Activated CD4-positive, alpha-beta memory T cell treated with anti-CD3 and anti-CD28 coated beads, Interleukin-2, amount 10 ng/mL, durations not matched to agents 7 days and 5 days (primary cell): ENCODE data around the gene LAD1. TPM values are rescaled to one million over a fixed set of nuclear protein-coding genes. Genes with fewer than 3 reads are reported as not detected.

Source experiments
- CTCF ChIA-PET: fragments of 350-600 bp; sonication (Branson Sonifier 250); formaldehyde crosslinking; loops from one replicate; lab custom pipeline; 2021; ENCODE audit warnings: antibody characterized with exemption, inconsistent platforms; lab: Charles Lee
- POLR2A ChIA-PET: fragments of 350-600 bp; sonication (Branson Sonifier 250); formaldehyde crosslinking; loops from one replicate; lab custom pipeline; 2021; ENCODE audit warnings: antibody characterized with exemption; lab: Charles Lee
- DNase-seq: peaks from one replicate; pipeline ENCODE4 v3.0.0-alpha.2; 2020
- H3K27ac Mint-ChIP-seq: one replicate; pipeline ENCODE4 v1.8.0; 2021; ENCODE audit warnings: mild to moderate bottlenecking, mixed read lengths
- H3K27me3 Mint-ChIP-seq: one replicate; pipeline ENCODE4 v1.8.0; 2021; ENCODE audit warnings: mixed read lengths
- H3K36me3 Mint-ChIP-seq: one replicate; pipeline ENCODE4 v1.8.0; 2021; ENCODE audit warnings: low read depth, mixed read lengths
- H3K4me1 Mint-ChIP-seq: one replicate; pipeline ENCODE4 v1.8.0; 2021; ENCODE audit warnings: mixed read lengths
- H3K4me3 Mint-ChIP-seq: one replicate; pipeline ENCODE4 v1.8.0; 2021; ENCODE audit warnings: mild to moderate bottlenecking, mixed read lengths
- H3K9me3 Mint-ChIP-seq: one replicate; pipeline ENCODE4 v1.8.0; 2021; ENCODE audit warnings: mixed read lengths
- total RNA-seq, 2 experiments: library from RNA; stranded (reverse); gene quantifications; one replicate each; pipeline ENCODE4 v1.2.3, GENCODE V29; 2021

LAD1 gene
- not detected for total RNA-seq

GRCh38 chr1:201399018-201399351, at the start of gene LAD1:
TSS of gene LAD1 (minus strand) at chr1:201399324. CDS start at chr1:201399306, 18 bp downstream.
- no peaks in the 10 kb centered on the region for H3K4me1 Mint-ChIP-seq
- no peak for DNase-seq
- POLR2A ChIA-PET = no interaction called here
- no peaks in the 10 kb centered on the region for H3K9me3 Mint-ChIP-seq
- H3K4me3 Mint-ChIP-seq = no peak within 1 kb of the TSS
- CTCF ChIA-PET = no interaction called here
- H3K27me3 Mint-ChIP-seq = peaks cover 34% of the 10 kb centered on the region
- H3K36me3 Mint-ChIP-seq = no peaks in the 10 kb centered on the region
- H3K27ac Mint-ChIP-seq = no peak within 1 kb of the TSS

- H3K36me3 Mint-ChIP-seq = no peaks in the 10 kb centered on the region
- H3K9me3 Mint-ChIP-seq = no peaks in the 10 kb centered on the region
- DNase-seq = peak; percentile 78
- H3K27ac Mint-ChIP-seq = no peak overlapping the region
- H3K27me3 Mint-ChIP-seq = peaks cover 25% of the 10 kb centered on the region
- no peak overlapping the region for H3K4me3 Mint-ChIP-seq
- H3K4me1 Mint-ChIP-seq = peaks cover 37% of the 10 kb centered on the region
- CTCF ChIA-PET = interaction anchor here (0.9 to 8.2 kb wide), 27 partner anchors 8 to 448 kb away, joined by 3 to 153 read pairs (median 5); partner anchors contain the start of genes CSRP1 and PHLDA3
- POLR2A ChIA-PET = interaction anchor here (0.6 to 3.1 kb wide), 6 partner anchors 12 to 64 kb away, joined by 3 to 12 read pairs (median 3); partner anchors contain the start of genes CSRP1 and PHLDA3
Observed at GRCh38 chr1:201447903-201448871, 49.1 kb upstream of the LAD1 start.

GRCh38 chr1:201445310-201445709, 46.2 kb upstream of the LAD1 start:
- POLR2A ChIA-PET = no interaction called here
- no peak overlapping the region for H3K27ac Mint-ChIP-seq
- CTCF ChIA-PET = interaction anchor here (2.2 to 8.2 kb wide), 3 partner anchors 36 to 68 kb away, joined by 7 to 153 read pairs (median 140); no protein-coding TSS in a partner anchor

GRCh38 chr1:201444792-201445191, 45.7 kb upstream of the LAD1 start:
- no peak overlapping the region for H3K4me3 Mint-ChIP-seq
- POLR2A ChIA-PET = no interaction called here
- no peaks in the 10 kb centered on the region for H3K36me3 Mint-ChIP-seq
- H3K27ac Mint-ChIP-seq = no peak overlapping the region
- CTCF ChIA-PET = interaction anchor here (0.6 to 2.2 kb wide), 3 partner anchors 9 to 43 kb away, joined by 3 to 7 read pairs (median 3); no protein-coding TSS in a partner anchor
- H3K9me3 Mint-ChIP-seq = no peaks in the 10 kb centered on the region
- DNase-seq = no peak
- peaks cover 33% of the 10 kb centered on the region for H3K27me3 Mint-ChIP-seq
- H3K4me1 Mint-ChIP-seq = peaks cover 17% of the 10 kb centered on the region

More at GRCh38 chr1:201445310-201445709, 46.2 kb upstream of the LAD1 start:
- no peaks in the 10 kb centered on the region for H3K9me3 Mint-ChIP-seq
- no peak for DNase-seq
- no peaks in the 10 kb centered on the region for H3K36me3 Mint-ChIP-seq
- H3K4me3 Mint-ChIP-seq = no peak overlapping the region
- H3K4me1 Mint-ChIP-seq = peaks cover 17% of the 10 kb centered on the region
- peaks cover 31% of the 10 kb centered on the region for H3K27me3 Mint-ChIP-seq

GRCh38 chr1:201443747-201444146, 44.6 kb upstream of the LAD1 start:
- H3K4me1 Mint-ChIP-seq = peaks cover 15% of the 10 kb centered on the region
- no peak overlapping the region for H3K4me3 Mint-ChIP-seq
- no peaks in the 10 kb centered on the region for H3K36me3 Mint-ChIP-seq
- ChIA-PET CTCF (interaction anchor here (2.2 kb wide), 1 partner anchor 38 kb away, joined by 7 read pairs; no protein-coding TSS in a partner anchor), POLR2A (no interaction called here)
- H3K9me3 Mint-ChIP-seq = no peaks in the 10 kb centered on the region
- no peak overlapping the region for H3K27ac Mint-ChIP-seq
- H3K27me3 Mint-ChIP-seq = peaks cover 37% of the 10 kb centered on the region
- no peak for DNase-seq

- Mint-ChIP-seq H3K4me1 (peaks cover 4% of the 10 kb centered on the region), H3K9me3 (no peaks in the 10 kb centered on the region), H3K27me3 (peaks cover 38% of the 10 kb centered on the region), H3K36me3 (no peaks in the 10 kb centered on the region), H3K4me3 (no peak overlapping the region), H3K27ac (no peak overlapping the region)
- POLR2A ChIA-PET = no interaction called here
- CTCF ChIA-PET = interaction anchor here (0.7 to 2.5 kb wide), 6 partner anchors 12 to 76 kb away, joined by 3 to 36 read pairs (median 18); no protein-coding TSS in a partner anchor
- no peak for DNase-seq
Observed at GRCh38 chr1:201436969-201437368, 37.8 kb upstream of the LAD1 start.

GRCh38 chr1:201436393-201436792, 37.3 kb upstream of the LAD1 start:
- POLR2A ChIA-PET = no interaction called here
- Mint-ChIP-seq H3K9me3 (no peaks in the 10 kb centered on the region), H3K36me3 (no peaks in the 10 kb centered on the region)

GRCh38 chr1:201434266-201434665, 35.1 kb upstream of the LAD1 start:
- H3K9me3 Mint-ChIP-seq = no peaks in the 10 kb centered on the region
- no peak overlapping the region for H3K27ac Mint-ChIP-seq
- ChIA-PET CTCF (interaction anchor here (1.6 to 2.6 kb wide), 3 partner anchors 13 to 78 kb away, joined by 9 to 36 read pairs (median 18); no protein-coding TSS in a partner anchor), POLR2A (no interaction called here)
- no peak for DNase-seq
- H3K4me1 Mint-ChIP-seq = peaks cover 4% of the 10 kb centered on the region
- no peaks in the 10 kb centered on the region for H3K36me3 Mint-ChIP-seq
- H3K27me3 Mint-ChIP-seq = peaks cover 30% of the 10 kb centered on the region
- H3K4me3 Mint-ChIP-seq = no peak overlapping the region

More at GRCh38 chr1:201436393-201436792, 37.3 kb upstream of the LAD1 start:
- no peak overlapping the region for H3K4me3 Mint-ChIP-seq
- no peak overlapping the region for H3K27ac Mint-ChIP-seq
- peaks cover 4% of the 10 kb centered on the region for H3K4me1 Mint-ChIP-seq
- CTCF ChIA-PET = interaction anchor here (0.9 to 2.5 kb wide), 8 partner anchors 12 to 79 kb away, joined by 3 to 36 read pairs (median 10); partner anchors contain the start of gene PHLDA3
- DNase-seq = no peak
- H3K27me3 Mint-ChIP-seq = peaks cover 34% of the 10 kb centered on the region

GRCh38 chr1:201433609-201434008, 34.5 kb upstream of the LAD1 start:
- H3K4me1 Mint-ChIP-seq = peaks cover 4% of the 10 kb centered on the region
- CTCF ChIA-PET = interaction anchor here (1.3 to 2.6 kb wide), 4 partner anchors 14 to 97 kb away, joined by 3 to 18 read pairs (median 8); no protein-coding TSS in a partner anchor
- H3K27me3 Mint-ChIP-seq = peaks cover 31% of the 10 kb centered on the region
- no peaks in the 10 kb centered on the region for H3K9me3 Mint-ChIP-seq
- H3K4me3 Mint-ChIP-seq = no peak overlapping the region
- DNase-seq = no peak
- H3K27ac Mint-ChIP-seq = no peak overlapping the region
- no peaks in the 10 kb centered on the region for H3K36me3 Mint-ChIP-seq
- POLR2A ChIA-PET = no interaction called here

- ChIA-PET CTCF (interaction anchor here (1.6 kb wide), 1 partner anchor 51 kb away, joined by 4 read pairs; no protein-coding TSS in a partner anchor), POLR2A (no interaction called here)
- DNase-seq = no peak
- H3K36me3 Mint-ChIP-seq = no peaks in the 10 kb centered on the region
- no peak overlapping the region for H3K27ac Mint-ChIP-seq
- H3K4me1 Mint-ChIP-seq = peaks cover 2% of the 10 kb centered on the region
- no peaks in the 10 kb centered on the region for H3K9me3 Mint-ChIP-seq
- peaks cover 14% of the 10 kb centered on the region for H3K27me3 Mint-ChIP-seq
- no peak overlapping the region for H3K4me3 Mint-ChIP-seq
Observed at GRCh38 chr1:201430776-201431175, 31.7 kb upstream of the LAD1 start.

GRCh38 chr1:201429736-201430501, 30.8 kb upstream of the LAD1 start:
- no peak overlapping the region for H3K27ac Mint-ChIP-seq
- H3K9me3 Mint-ChIP-seq = no peaks in the 10 kb centered on the region
- H3K27me3 Mint-ChIP-seq = peaks cover 11% of the 10 kb centered on the region
- POLR2A ChIA-PET = no interaction called here
- H3K36me3 Mint-ChIP-seq = no peaks in the 10 kb centered on the region
- no peaks in the 10 kb centered on the region for H3K4me1 Mint-ChIP-seq
- CTCF ChIA-PET = interaction anchor here (1.6 kb wide), 1 partner anchor 52 kb away, joined by 4 read pairs; no protein-coding TSS in a partner anchor
- H3K4me3 Mint-ChIP-seq = no peak overlapping the region
- DNase-seq = no peak

- DNase-seq = no peak
- no peaks in the 10 kb centered on the region for H3K4me1 Mint-ChIP-seq
- ChIA-PET CTCF (no interaction called here), POLR2A (no interaction called here)
- H3K36me3 Mint-ChIP-seq = no peaks in the 10 kb centered on the region
- H3K9me3 Mint-ChIP-seq = no peaks in the 10 kb centered on the region
- H3K27me3 Mint-ChIP-seq = peaks cover 11% of the 10 kb centered on the region
- H3K4me3 Mint-ChIP-seq = no peak overlapping the region
- no peak overlapping the region for H3K27ac Mint-ChIP-seq
Observed at GRCh38 chr1:201427963-201428362, 28.8 kb upstream of the LAD1 start.
